Smooth muscle cell (in vitro differentiated cells): ENCODE results near the gene METRNL. TPM values are rescaled to one million over a fixed set of nuclear protein-coding genes. Genes with fewer than 3 reads are reported as not detected.

ENCODE experiments used
- DNase-seq: peaks from one replicate; lab custom pipeline; 2025; ENCODE audit not compliant: unreplicated experiment; lab: John Stamatoyannopoulos, UW
- H2AFZ ChIP-seq: fragments of 200-600 bp; sonication (generic); 2 replicates; pipeline ENCODE4 v1.6.0; 2016; ENCODE audit warnings: antibody characterized with exemption, low read depth, mild to moderate bottlenecking
- H3F3A ChIP-seq: fragments of 200-600 bp; sonication (generic); 2 replicates; pipeline ENCODE4 v1.6.0; 2017; ENCODE audit warnings: antibody characterized with exemption, low read depth
- H3K27ac ChIP-seq: fragments of 200-600 bp; sonication (generic); 2 replicates; pipeline ENCODE4 v1.5.1; 2016; ENCODE audit warnings: low read depth, mild to moderate bottlenecking
- H3K27me3 ChIP-seq: fragments of 200-600 bp; sonication (generic); 2 replicates; pipeline ENCODE4 v1.6.1; 2016; ENCODE audit warnings: low read depth, mild to moderate bottlenecking
- H3K36me3 ChIP-seq: fragments of 200-600 bp; sonication (generic); 2 replicates; pipeline ENCODE4 v1.5.1; 2016; ENCODE audit warnings: low read depth
- H3K4me1 ChIP-seq: fragments of 200-600 bp; sonication (generic); 2 replicates; pipeline ENCODE4 v1.5.1; 2016; ENCODE audit warnings: low read depth
- H3K4me2 ChIP-seq: fragments of 200-600 bp; sonication (generic); 2 replicates; pipeline ENCODE4 v1.6.0; 2016; ENCODE audit warnings: mild to moderate bottlenecking
- H3K4me3 ChIP-seq: fragments of 200-600 bp; sonication (generic); 2 replicates; pipeline ENCODE4 v1.5.1; 2016; ENCODE audit warnings: mild to moderate bottlenecking
- H3K79me2 ChIP-seq: fragments of 200-600 bp; sonication (generic); 2 replicates; pipeline ENCODE4 v1.6.0; 2016; ENCODE audit warnings: low read depth, mild to moderate bottlenecking
- H3K9ac ChIP-seq: fragments of 200-600 bp; sonication (generic); 2 replicates; pipeline ENCODE4 v1.6.0; 2016; ENCODE audit warnings: low read depth
- H3K9me3 ChIP-seq: fragments of 200-600 bp; sonication (generic); replicated peaks from 2 replicates; pipeline ENCODE4 v1.5.1; 2016; ENCODE audit warnings: low read depth
- H4K20me1 ChIP-seq: fragments of 200-600 bp; sonication (generic); 2 replicates; pipeline ENCODE4 v1.6.0; 2016; ENCODE audit warnings: low read depth
- WGBS: methylation state at CpG from one replicate; pipeline ENCODE4 v1.1.7; 2016; ENCODE audit warnings: low lambda C conversion rate; 5-methylcytosine and 5-hydroxymethylcytosine counted together
- polyA plus RNA-seq: library from polyadenylated mRNA; unstranded; fragments of >200 nt; fragmentation: Nextera tagmentation; extraction: Ambion mirVana; gene quantifications from 2 replicates; pipeline ENCODE4 v1.2.1, GENCODE V29; 2016
- total RNA-seq: library from RNA; depleted of rRNA; stranded (reverse); fragments of >200 nt; gene quantifications from 2 replicates; pipeline ENCODE4 v1.2.3, GENCODE V29; 2014
- TF ChIP-seq, protein P1 (sequence below): fragments of 200-600 bp; sonication (generic); IDR thresholded peaks from 2 replicates; pipeline ENCODE4 v1.5.1; 2017; ENCODE audit warnings: borderline replicate concordance, mild to moderate bottlenecking, antibody characterized with exemption; ENCODE audit not compliant: insufficient read depth, poor library complexity, severe bottlenecking

Gene METRNL
- total and polyA plus RNA-seq, 2 experiments from 2014 or later: 55.6 to 98.1 TPM

DNA sequence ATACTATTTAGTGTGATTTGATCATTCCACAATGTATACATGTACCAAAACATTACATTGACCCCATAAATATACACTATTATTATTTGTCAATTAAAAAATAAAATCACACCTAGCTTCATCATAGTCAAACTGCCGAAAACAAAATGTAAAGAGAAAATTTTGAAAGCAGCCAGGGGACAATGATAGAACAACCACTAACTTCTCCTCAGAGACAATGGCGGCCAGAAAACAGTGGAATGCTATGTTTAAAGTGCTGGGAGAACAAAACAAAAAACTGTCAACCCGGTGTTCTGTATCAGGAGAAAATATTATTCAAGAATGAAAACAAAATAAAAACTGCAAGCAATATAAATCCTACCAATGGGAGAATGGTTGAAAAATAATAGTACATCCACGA is 63.2 kb downstream of the METRNL start:
- Histone ChIP-seq H3K4me2 (no peak overlapping the region), H3K36me3 (no peaks in the 10 kb centered on the region), H3F3A (no peaks in the 10 kb centered on the region), H3K4me1 (peaks cover 5% of the 10 kb centered on the region), H3K9me3 (no peaks in the 10 kb centered on the region), H3K27me3 (no peaks in the 10 kb centered on the region), H3K27ac (no peak overlapping the region), H2AFZ (no peak overlapping the region), H3K79me2 (no peaks in the 10 kb centered on the region), H3K4me3 (no peak overlapping the region), H4K20me1 (no peaks in the 10 kb centered on the region), H3K9ac (no peak overlapping the region)
- TF ChIP-seq, protein P1, sequence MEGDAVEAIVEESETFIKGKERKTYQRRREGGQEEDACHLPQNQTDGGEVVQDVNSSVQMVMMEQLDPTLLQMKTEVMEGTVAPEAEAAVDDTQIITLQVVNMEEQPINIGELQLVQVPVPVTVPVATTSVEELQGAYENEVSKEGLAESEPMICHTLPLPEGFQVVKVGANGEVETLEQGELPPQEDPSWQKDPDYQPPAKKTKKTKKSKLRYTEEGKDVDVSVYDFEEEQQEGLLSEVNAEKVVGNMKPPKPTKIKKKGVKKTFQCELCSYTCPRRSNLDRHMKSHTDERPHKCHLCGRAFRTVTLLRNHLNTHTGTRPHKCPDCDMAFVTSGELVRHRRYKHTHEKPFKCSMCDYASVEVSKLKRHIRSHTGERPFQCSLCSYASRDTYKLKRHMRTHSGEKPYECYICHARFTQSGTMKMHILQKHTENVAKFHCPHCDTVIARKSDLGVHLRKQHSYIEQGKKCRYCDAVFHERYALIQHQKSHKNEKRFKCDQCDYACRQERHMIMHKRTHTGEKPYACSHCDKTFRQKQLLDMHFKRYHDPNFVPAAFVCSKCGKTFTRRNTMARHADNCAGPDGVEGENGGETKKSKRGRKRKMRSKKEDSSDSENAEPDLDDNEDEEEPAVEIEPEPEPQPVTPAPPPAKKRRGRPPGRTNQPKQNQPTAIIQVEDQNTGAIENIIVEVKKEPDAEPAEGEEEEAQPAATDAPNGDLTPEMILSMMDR: no peak
- DNase-seq: no peak
- WGBS: 95% methylated on average over 4 of the region's 4 CpGs

DNA sequence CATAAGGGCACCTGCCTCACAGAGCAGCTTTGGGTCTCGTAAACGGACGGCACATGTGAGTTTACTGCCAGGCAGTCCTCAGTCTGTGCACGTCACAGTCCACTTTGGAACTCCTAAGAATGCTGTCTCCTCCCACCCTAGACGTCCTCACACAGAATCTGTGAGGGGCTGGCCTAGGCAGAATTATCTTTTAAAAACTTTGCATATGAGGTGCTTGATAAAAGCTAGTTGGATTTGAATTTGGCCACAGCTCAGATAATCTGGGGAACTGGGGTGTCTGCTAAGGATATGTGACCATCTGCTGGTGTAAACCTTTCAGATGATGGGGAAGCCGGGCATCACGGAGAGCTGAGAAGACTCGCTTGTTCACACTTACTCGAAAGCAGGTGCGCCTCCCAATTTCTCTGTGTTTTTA is 64.4 kb downstream of the METRNL start:
- TF ChIP-seq, protein P1: no peak
- Histone ChIP-seq H3F3A (no peaks in the 10 kb centered on the region), H3K4me2 (no peak overlapping the region), H2AFZ (no peak overlapping the region), H3K36me3 (no peaks in the 10 kb centered on the region), H3K27ac (no peak overlapping the region), H4K20me1 (no peaks in the 10 kb centered on the region), H3K79me2 (no peaks in the 10 kb centered on the region), H3K9me3 (no peaks in the 10 kb centered on the region), H3K9ac (no peak overlapping the region), H3K4me3 (no peak overlapping the region), H3K4me1 (peaks cover 5% of the 10 kb centered on the region), H3K27me3 (no peaks in the 10 kb centered on the region)
- WGBS: 87% methylated on average over 10 of the region's 10 CpGs
- no peak for DNase-seq

Other genes starting within 250 kb of the METRNL start
- gene ZNF750, start 239.6 kb upstream of the METRNL start, total RNA-seq: 4.5 and 7.1 TPM in 2 replicates
- gene ZNF750, start 239.6 kb upstream of the METRNL start, polyA plus RNA-seq: 0.93 and 3.2 TPM in 2 replicates